SK-N-SH (cell line): Measurements from ENCODE around the gene NYAP2. TPM values are rescaled to one million over a fixed set of nuclear protein-coding genes. Genes with fewer than 3 reads are reported as not detected.

Experiments
- CTCF ChIA-PET: fragments of 300-600, 350-600 bp; formaldehyde crosslinking; extraction: SDS; loops from one replicate; lab custom pipeline; 2021; lab: Yijun Ruan, JAX
- POLR2A ChIA-PET: fragments of 350-600 bp; sonication (Branson Sonifier 250); formaldehyde crosslinking; extraction: SDS; loops from one replicate; lab custom pipeline; 2020; ENCODE audit warnings: antibody characterized with exemption, inconsistent platforms; lab: Yijun Ruan, JAX
- DNase-seq: peaks from one replicate; pipeline ENCODE4 v3.0.0; 2012
- H2AFZ ChIP-seq: fragments of 200-600 bp; sonication (generic); 2 replicates; pipeline ENCODE4 v1.8.1; 2016; ENCODE audit warnings: antibody characterized with exemption, mild to moderate bottlenecking, low read depth
- H3F3A ChIP-seq: fragments of 200-600 bp; sonication (generic); replicated peaks from 2 replicates; pipeline ENCODE3; 2016; ENCODE audit warnings: antibody characterized with exemption, mild to moderate bottlenecking; ENCODE audit not compliant: insufficient read depth
- H3K27ac ChIP-seq, 2 experiments: fragments of 200-500 bp in 1 of 2; fragments of 200-600 bp in 1 of 2; sonication (Bioruptor generic) in 1 of 2; sonication (generic), shearing (Covaris generic) in 1 of 2; 2 replicates each; pipeline versions ENCODE4 v1.5.1 to v1.6.1; 2014 to 2016; ENCODE audit warnings: low read depth in 2 of 2, inconsistent platforms in 1 of 2, low read length in 1 of 2, mild to moderate bottlenecking in 1 of 2, mixed read lengths in 1 of 2
- H3K27me3 ChIP-seq: fragments of 200-600 bp; sonication (generic), shearing (Covaris generic); 2 replicates; pipeline ENCODE4 v1.6.1; 2016; ENCODE audit warnings: mixed run types; ENCODE audit not compliant: insufficient read depth
- H3K36me3 ChIP-seq, 2 experiments: fragments of 200-500 bp in 1 of 2; fragments of 200-600 bp in 1 of 2; sonication (Bioruptor generic) in 1 of 2; sonication (generic) in 1 of 2; replicated peaks in 1 of 2; 2 replicates each; pipeline versions ENCODE3 to v1.5.1; 2014 to 2016; ENCODE audit warnings: low read length in 1 of 2, mild to moderate bottlenecking in 1 of 2; ENCODE audit not compliant: insufficient read depth in 2 of 2, control insufficient read depth in 1 of 2
- H3K4me1 ChIP-seq, 2 experiments: fragments of 200-500 bp in 1 of 2; fragments of 200-600 bp in 1 of 2; sonication (Bioruptor generic) in 1 of 2; sonication (generic), shearing (Covaris generic) in 1 of 2; 2 replicates each; pipeline versions ENCODE4 v1.5.1 to v1.6.1; 2014 to 2016; ENCODE audit warnings: low read depth in 1 of 2, low read length in 1 of 2, mixed run types in 1 of 2; ENCODE audit not compliant: insufficient read depth in 2 of 2, control insufficient read depth in 1 of 2
- H3K4me2 ChIP-seq: fragments of 200-600 bp; sonication (generic), shearing (Covaris generic); 2 replicates; pipeline ENCODE4 v1.6.1; 2017; ENCODE audit warnings: mixed run types
- H3K4me3 ChIP-seq, 2 experiments: fragments of 200-500 bp in 1 of 2; fragments of 200-600 bp in 1 of 2; sonication (Bioruptor generic) in 1 of 2; sonication (generic), shearing (Covaris generic) in 1 of 2; 2 replicates each; pipeline versions ENCODE4 v1.5.1 to v1.8.1; 2014 to 2016; ENCODE audit warnings: low read depth in 2 of 2, inconsistent platforms in 1 of 2, low read length in 1 of 2, mild to moderate bottlenecking in 1 of 2, mixed read lengths in 1 of 2, moderate library complexity in 1 of 2
- H3K79me2 ChIP-seq: fragments of 200-600 bp; sonication (generic); 2 replicates; pipeline ENCODE4 v1.8.1; 2017; ENCODE audit warnings: mild to moderate bottlenecking; ENCODE audit not compliant: insufficient read depth
- H3K9ac ChIP-seq: fragments of 200-600 bp; sonication (generic); 2 replicates; pipeline ENCODE4 v1.6.1; 2017; ENCODE audit warnings: mixed run types
- H3K9me2 ChIP-seq: fragments of 200-600 bp; sonication (generic); 2 replicates; pipeline ENCODE4 v1.6.1; 2017; ENCODE audit warnings: mixed run types
- H3K9me3 ChIP-seq: fragments of 200-600 bp; sonication (generic); 2 replicates; pipeline ENCODE4 v1.6.1; 2017; ENCODE audit warnings: mixed run types, mild to moderate bottlenecking, moderate library complexity
- H4K20me1 ChIP-seq: fragments of 200-600 bp; sonication (generic); 2 replicates; pipeline ENCODE4 v1.6.1; 2017; ENCODE audit warnings: mild to moderate bottlenecking, mixed run types; ENCODE audit not compliant: insufficient read depth
- ELF1 ChIP-seq: IDR thresholded peaks from 2 replicates; pipeline ENCODE4 v1.4.0; 2012
- EP300 ChIP-seq, 2 experiments: IDR thresholded peaks; 2 replicates each; pipeline versions ENCODE4 v1.4.0 to v1.6.1; 2012; ENCODE audit warnings: borderline replicate concordance in 1 of 2, low read depth in 1 of 2, low read length in 1 of 2
- EZH2phosphoT487 ChIP-seq: fragments of 200-600 bp; sonication (generic); IDR thresholded peaks from 2 replicates; pipeline ENCODE4 v1.6.1; 2017; ENCODE audit warnings: low read depth, mixed run types, mild to moderate bottlenecking, antibody characterized with exemption, moderate library complexity, borderline replicate concordance
- FOXJ3 ChIP-seq: sonication (generic); formaldehyde crosslinking; IDR thresholded peaks from 2 replicates; pipeline ENCODE4 v1.5.1; 2020; ENCODE audit warnings: mild to moderate bottlenecking, missing genetic modification reagents
- FOXM1 ChIP-seq: IDR thresholded peaks from 2 replicates; pipeline ENCODE4 v1.4.0; 2012; ENCODE audit warnings: low read depth, mild to moderate bottlenecking
- GABPA ChIP-seq: IDR thresholded peaks from 2 replicates; pipeline ENCODE4 v1.4.0; 2012; ENCODE audit warnings: low read depth, mild to moderate bottlenecking
- RFX5 ChIP-seq: IDR thresholded peaks from 2 replicates; pipeline ENCODE4 v1.6.1; 2012; ENCODE audit warnings: mild to moderate bottlenecking, improper control_type of control experiment, low read length
- RXRA ChIP-seq: IDR thresholded peaks from 2 replicates; pipeline ENCODE4 v1.4.0; 2012; ENCODE audit warnings: low read depth, mild to moderate bottlenecking, borderline replicate concordance
- SIN3A ChIP-seq: IDR thresholded peaks from 2 replicates; pipeline ENCODE4 v1.6.1; 2012; ENCODE audit warnings: low read depth, mild to moderate bottlenecking, low read length, moderate library complexity, borderline replicate concordance
- WGBS: methylation state at CpG from one replicate; pipeline ENCODE4 v1.1.6; 2017; ENCODE audit warnings: low lambda C conversion rate; 5-methylcytosine and 5-hydroxymethylcytosine counted together
- polyA plus RNA-seq, 3 experiments: library from polyadenylated mRNA; depleted of rRNA; stranded (reverse); fragments of >200 nt; gene quantifications; 2 replicates each; pipeline ENCODE4 v1.2.3, GENCODE V29; 2012
- TF ChIP-seq, protein P1 (sequence below): IDR thresholded peaks from 2 replicates; pipeline ENCODE4 v1.6.1; 2012; ENCODE audit warnings: mild to moderate bottlenecking, low read depth, low read length, moderate library complexity
- TF ChIP-seq, protein P2 (sequence below): IDR thresholded peaks from 2 replicates; pipeline ENCODE4 v1.4.0; 2012; ENCODE audit warnings: low read depth, borderline replicate concordance
- TF ChIP-seq, protein P3 (sequence below): fragments of 150-350 bp; IDR thresholded peaks from 2 replicates; pipeline ENCODE4 v1.6.1; 2017; ENCODE audit warnings: antibody characterized with exemption, low read length, low read depth, borderline replicate concordance
- TF ChIP-seq, protein P4 (sequence below): fragments of 150-350 bp; IDR thresholded peaks from 2 replicates; pipeline ENCODE4 v1.6.1; 2016; ENCODE audit warnings: mild to moderate bottlenecking, low read depth, low read length

The NYAP2 gene
- polyA plus RNA-seq, 1 of the 3 experiments (the other 2 are of a cell fraction) = not detected

DNA sequence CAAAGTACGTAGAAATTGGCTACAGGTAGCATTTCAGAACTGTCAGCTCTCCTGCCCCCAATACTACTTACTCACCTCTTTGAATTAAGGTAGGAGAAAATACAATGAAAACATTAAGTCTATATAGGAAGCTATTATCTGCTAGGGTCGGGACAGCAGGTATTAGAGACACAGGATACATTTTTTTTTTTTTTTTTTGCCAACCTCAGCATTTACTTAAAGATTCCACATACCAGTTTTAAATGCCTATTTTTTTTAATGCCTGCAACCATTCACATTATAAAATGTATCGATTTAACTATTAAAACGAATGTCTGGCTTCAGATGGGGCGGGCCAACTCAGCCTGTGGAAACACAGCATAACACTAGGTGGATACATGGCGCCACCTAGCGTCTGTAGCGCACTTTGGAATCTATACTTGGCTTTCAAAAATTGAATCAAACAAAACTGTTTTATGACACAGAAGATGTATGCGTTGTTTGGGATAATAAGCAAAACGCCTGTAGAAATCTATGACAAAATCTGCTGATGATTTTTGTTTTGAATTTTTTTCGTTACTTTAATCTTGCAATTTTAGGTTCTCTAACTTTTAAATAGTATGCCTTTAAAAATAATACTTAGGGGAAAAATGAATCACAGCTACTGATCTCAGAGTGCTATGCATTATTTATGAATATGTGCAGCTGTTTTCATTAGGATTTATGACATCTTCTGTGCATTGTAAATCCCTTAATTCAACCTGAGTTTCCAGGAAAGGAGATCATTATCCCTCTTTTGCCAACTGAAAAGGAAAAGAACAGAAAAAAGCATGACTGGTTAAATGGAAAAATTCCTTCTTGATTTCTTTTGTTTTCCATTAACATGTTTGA is 261.0 kb downstream of the NYAP2 start (continued):
- TF ChIP-seq, protein P1, sequence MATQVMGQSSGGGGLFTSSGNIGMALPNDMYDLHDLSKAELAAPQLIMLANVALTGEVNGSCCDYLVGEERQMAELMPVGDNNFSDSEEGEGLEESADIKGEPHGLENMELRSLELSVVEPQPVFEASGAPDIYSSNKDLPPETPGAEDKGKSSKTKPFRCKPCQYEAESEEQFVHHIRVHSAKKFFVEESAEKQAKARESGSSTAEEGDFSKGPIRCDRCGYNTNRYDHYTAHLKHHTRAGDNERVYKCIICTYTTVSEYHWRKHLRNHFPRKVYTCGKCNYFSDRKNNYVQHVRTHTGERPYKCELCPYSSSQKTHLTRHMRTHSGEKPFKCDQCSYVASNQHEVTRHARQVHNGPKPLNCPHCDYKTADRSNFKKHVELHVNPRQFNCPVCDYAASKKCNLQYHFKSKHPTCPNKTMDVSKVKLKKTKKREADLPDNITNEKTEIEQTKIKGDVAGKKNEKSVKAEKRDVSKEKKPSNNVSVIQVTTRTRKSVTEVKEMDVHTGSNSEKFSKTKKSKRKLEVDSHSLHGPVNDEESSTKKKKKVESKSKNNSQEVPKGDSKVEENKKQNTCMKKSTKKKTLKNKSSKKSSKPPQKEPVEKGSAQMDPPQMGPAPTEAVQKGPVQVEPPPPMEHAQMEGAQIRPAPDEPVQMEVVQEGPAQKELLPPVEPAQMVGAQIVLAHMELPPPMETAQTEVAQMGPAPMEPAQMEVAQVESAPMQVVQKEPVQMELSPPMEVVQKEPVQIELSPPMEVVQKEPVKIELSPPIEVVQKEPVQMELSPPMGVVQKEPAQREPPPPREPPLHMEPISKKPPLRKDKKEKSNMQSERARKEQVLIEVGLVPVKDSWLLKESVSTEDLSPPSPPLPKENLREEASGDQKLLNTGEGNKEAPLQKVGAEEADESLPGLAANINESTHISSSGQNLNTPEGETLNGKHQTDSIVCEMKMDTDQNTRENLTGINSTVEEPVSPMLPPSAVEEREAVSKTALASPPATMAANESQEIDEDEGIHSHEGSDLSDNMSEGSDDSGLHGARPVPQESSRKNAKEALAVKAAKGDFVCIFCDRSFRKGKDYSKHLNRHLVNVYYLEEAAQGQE = no peak
- TF ChIP-seq, protein P2, sequence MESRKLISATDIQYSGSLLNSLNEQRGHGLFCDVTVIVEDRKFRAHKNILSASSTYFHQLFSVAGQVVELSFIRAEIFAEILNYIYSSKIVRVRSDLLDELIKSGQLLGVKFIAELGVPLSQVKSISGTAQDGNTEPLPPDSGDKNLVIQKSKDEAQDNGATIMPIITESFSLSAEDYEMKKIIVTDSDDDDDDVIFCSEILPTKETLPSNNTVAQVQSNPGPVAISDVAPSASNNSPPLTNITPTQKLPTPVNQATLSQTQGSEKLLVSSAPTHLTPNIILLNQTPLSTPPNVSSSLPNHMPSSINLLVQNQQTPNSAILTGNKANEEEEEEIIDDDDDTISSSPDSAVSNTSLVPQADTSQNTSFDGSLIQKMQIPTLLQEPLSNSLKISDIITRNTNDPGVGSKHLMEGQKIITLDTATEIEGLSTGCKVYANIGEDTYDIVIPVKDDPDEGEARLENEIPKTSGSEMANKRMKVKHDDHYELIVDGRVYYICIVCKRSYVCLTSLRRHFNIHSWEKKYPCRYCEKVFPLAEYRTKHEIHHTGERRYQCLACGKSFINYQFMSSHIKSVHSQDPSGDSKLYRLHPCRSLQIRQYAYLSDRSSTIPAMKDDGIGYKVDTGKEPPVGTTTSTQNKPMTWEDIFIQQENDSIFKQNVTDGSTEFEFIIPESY = no peak
- TF ChIP-seq RXRA = no peak
- TF ChIP-seq ELF1 = no peak
- TF ChIP-seq FOXM1 = no peak
- no peak for TF ChIP-seq FOXJ3 (CRISPR knock-in tag)

DNA sequence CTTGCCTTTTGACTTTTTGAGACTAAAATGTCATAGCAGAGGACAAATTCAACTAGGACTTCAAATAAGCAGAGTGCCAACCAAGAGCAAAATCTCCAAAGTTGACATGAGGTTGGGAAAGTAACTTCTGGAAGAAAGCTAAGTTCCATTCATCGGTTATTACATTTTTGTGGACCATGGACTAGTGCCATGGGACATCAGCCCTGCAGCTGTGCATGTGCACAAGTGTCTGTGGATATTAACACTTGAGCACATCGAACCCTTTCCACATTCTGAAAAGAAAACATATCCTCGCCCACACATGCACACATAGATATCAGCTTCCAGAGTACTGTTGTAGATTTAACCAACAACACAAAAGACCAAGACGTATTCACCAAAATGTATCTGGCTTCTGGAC is 262.6 kb downstream of the NYAP2 start:
- Histone ChIP-seq H3K27me3 (no peaks in the 10 kb centered on the region), H4K20me1 (no peaks in the 10 kb centered on the region), H3K9me3 (no peaks in the 10 kb centered on the region), H3K9me2 (no peaks in the 10 kb centered on the region), H3K4me2 (no peak overlapping the region), H3F3A (no peaks in the 10 kb centered on the region), H2AFZ (no peak overlapping the region), H3K27ac (no peak overlapping the region), H3K9ac (no peak overlapping the region), H3K79me2 (no peaks in the 10 kb centered on the region), H3K4me1 (no peaks in the 10 kb centered on the region), H3K4me3 (no peak overlapping the region), H3K36me3 (no peaks in the 10 kb centered on the region)
- POLR2A ChIA-PET = no interaction called here
- WGBS = 65% methylated on average over 4 of the region's 4 CpGs
- no peak for TF ChIP-seq EP300 (IDR thresholded peaks at IDR 0.05; ENCODE audit: borderline replicate concordance in 1 of 2, low read depth in 1 of 2, low read length in 1 of 2)
- TF ChIP-seq GABPA = no peak
- no peak for TF ChIP-seq EZH2phosphoT487
- TF ChIP-seq RXRA = no peak
- TF ChIP-seq, protein P3, sequence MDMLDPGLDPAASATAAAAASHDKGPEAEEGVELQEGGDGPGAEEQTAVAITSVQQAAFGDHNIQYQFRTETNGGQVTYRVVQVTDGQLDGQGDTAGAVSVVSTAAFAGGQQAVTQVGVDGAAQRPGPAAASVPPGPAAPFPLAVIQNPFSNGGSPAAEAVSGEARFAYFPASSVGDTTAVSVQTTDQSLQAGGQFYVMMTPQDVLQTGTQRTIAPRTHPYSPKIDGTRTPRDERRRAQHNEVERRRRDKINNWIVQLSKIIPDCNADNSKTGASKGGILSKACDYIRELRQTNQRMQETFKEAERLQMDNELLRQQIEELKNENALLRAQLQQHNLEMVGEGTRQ = no peak
- TF ChIP-seq, protein P1 = no peak
- TF ChIP-seq, protein P4, sequence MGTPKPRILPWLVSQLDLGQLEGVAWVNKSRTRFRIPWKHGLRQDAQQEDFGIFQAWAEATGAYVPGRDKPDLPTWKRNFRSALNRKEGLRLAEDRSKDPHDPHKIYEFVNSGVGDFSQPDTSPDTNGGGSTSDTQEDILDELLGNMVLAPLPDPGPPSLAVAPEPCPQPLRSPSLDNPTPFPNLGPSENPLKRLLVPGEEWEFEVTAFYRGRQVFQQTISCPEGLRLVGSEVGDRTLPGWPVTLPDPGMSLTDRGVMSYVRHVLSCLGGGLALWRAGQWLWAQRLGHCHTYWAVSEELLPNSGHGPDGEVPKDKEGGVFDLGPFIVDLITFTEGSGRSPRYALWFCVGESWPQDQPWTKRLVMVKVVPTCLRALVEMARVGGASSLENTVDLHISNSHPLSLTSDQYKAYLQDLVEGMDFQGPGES = no peak
- no peak for TF ChIP-seq RFX5
- TF ChIP-seq SIN3A = no peak
- CTCF ChIA-PET = interaction anchor here (0.9 to 11.6 kb wide), 11 partner anchors 10 to 1143 kb away, joined by 3 to 109 read pairs (median 7); no protein-coding TSS in a partner anchor
- DNase-seq = no peak
